ENCODE measurements around the gene OR2A25.
"Not testable (repeated sequence)": the region's sequence is repeated elsewhere in the genome, so short reads cannot be mapped to it uniquely, and the experiment has no call there.

OR2A25 gene

GRCh38 chr7:144032985-144033709 is 36.5 kb upstream of the OR2A25 start:
- no peaks in the 10 kb centered on the region for H3K79me2 ChIP-seq (ENCODE audit: control insufficient read depth, insufficient read depth, low read length, unreplicated experiment)
- no peaks in the 10 kb centered on the region for H3K36me3 ChIP-seq (ENCODE audit: insufficient read depth, low read length)
- H3K27me3 ChIP-seq (ENCODE audit: insufficient read depth, low read length), result no peaks in the 10 kb centered on the region
- H3K4me1 ChIP-seq (ENCODE audit: control insufficient read depth, insufficient read depth, low read length, unreplicated experiment), result peaks cover 12% of the 10 kb centered on the region
- H2AFZ ChIP-seq (ENCODE audit: low read length, unreplicated experiment), result no peak overlapping the region
- no peak overlapping the region for H3K27ac ChIP-seq (ENCODE audit: low read depth, low read length)
- H3K4me3 ChIP-seq (ENCODE audit: low read depth, low read length), result no peak overlapping the region

- Histone ChIP-seq H3K36me3 (ENCODE audit: insufficient read depth, low read length) (no peaks in the 10 kb centered on the region), H3K79me2 (ENCODE audit: control insufficient read depth, insufficient read depth, low read length, unreplicated experiment) (no peaks in the 10 kb centered on the region), H2AFZ (ENCODE audit: low read length, unreplicated experiment) (no peak overlapping the region), H3K27me3 (ENCODE audit: insufficient read depth, low read length) (no peaks in the 10 kb centered on the region), H3K4me3 (ENCODE audit: low read depth, low read length) (no peak overlapping the region), H3K4me1 (ENCODE audit: control insufficient read depth, insufficient read depth, low read length, unreplicated experiment) (peaks cover 11% of the 10 kb centered on the region), H3K27ac (ENCODE audit: low read depth, low read length) (no peak overlapping the region)
These were observed 34.2 kb upstream of the OR2A25 start for GRCh38 chr7:144035385-144035784.

DNA sequence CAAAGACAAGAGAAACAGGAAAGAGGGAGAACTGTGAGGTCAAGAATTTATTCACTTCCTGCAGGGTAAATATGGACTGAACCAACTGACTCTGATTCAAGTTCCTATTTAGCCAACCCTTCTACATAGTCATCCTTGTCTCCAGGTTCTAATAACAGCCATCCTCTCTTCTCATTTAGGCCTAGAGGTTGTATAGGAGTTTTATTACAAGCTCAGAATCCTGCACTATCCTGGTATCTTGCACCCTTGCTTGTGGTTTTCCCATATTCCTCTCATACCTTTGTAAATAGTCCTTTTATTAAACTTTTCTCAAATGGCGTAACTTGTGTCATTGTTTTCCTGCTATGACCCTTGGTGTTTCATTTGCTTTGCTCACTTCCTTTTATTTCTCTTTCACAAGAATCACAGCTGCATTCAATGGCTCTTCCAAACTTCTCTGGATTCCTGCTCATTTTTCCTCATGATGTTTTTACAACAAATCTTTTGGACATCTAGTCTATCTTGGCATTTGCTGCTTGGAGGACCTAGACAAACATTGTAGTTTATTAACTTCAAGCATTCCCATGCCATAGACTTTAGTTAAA is 33.2 kb upstream of the OR2A25 start:
- no peak overlapping the region for H3K27ac ChIP-seq (ENCODE audit: low read depth, low read length)

DNA sequence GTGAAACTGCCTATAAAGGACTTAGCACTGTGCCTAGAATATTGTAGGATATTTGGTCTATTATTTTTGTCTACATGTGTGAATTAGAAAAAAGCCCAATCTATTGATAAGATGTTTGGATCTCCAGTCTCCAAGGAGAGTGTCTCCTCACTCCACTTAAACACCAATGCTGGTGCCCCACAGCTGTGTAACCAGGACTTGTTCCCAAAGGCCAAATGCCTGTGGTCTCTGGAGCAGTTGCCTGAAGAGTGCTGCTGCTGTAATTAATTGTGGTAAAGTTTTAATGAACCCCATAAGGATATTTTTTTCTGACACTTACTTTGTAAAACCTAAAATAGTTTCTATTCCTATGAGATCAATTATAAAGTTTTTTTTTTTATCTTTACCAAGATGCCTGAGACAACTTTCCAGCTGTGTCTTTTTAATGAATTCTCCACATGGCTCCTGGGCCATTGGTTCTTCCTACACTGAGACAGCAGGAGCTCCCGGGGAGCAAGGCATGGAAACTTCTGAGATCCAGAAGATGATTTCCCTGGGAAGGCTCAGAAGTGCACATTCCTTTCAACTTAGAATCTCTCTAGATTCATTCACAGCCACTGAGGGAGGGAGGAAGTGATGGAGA is 32.1 kb upstream of the OR2A25 start:
- no peaks in the 10 kb centered on the region for H3K36me3 ChIP-seq (ENCODE audit: insufficient read depth, low read length)
- H3K27me3 ChIP-seq (ENCODE audit: insufficient read depth, low read length), result no peaks in the 10 kb centered on the region
- no peak overlapping the region for H2AFZ ChIP-seq (ENCODE audit: low read length, unreplicated experiment)
- peaks cover 5% of the 10 kb centered on the region for H3K4me1 ChIP-seq (ENCODE audit: control insufficient read depth, insufficient read depth, low read length, unreplicated experiment)
- no peaks in the 10 kb centered on the region for H3K79me2 ChIP-seq (ENCODE audit: control insufficient read depth, insufficient read depth, low read length, unreplicated experiment)
- no peak overlapping the region for H3K27ac ChIP-seq (ENCODE audit: low read depth, low read length)
- H3K4me3 ChIP-seq (ENCODE audit: low read depth, low read length), result no peak overlapping the region

More for the DNA sequence above, 33.2 kb upstream of the OR2A25 start:
- H3K4me3 ChIP-seq (ENCODE audit: low read depth, low read length), result no peak overlapping the region
- no peaks in the 10 kb centered on the region for H3K79me2 ChIP-seq (ENCODE audit: control insufficient read depth, insufficient read depth, low read length, unreplicated experiment)
- H3K4me1 ChIP-seq (ENCODE audit: control insufficient read depth, insufficient read depth, low read length, unreplicated experiment), result peaks cover 10% of the 10 kb centered on the region
- peak overlapping the region; percentile 72 for H2AFZ ChIP-seq (ENCODE audit: low read length, unreplicated experiment)
- H3K36me3 ChIP-seq (ENCODE audit: insufficient read depth, low read length), result no peaks in the 10 kb centered on the region
- H3K27me3 ChIP-seq (ENCODE audit: insufficient read depth, low read length), result no peaks in the 10 kb centered on the region

- no peaks in the 10 kb centered on the region for H3K36me3 ChIP-seq (ENCODE audit: insufficient read depth, low read length)
- H3K4me1 ChIP-seq (ENCODE audit: control insufficient read depth, insufficient read depth, low read length, unreplicated experiment), result peaks cover 5% of the 10 kb centered on the region
- H3K27ac ChIP-seq (ENCODE audit: low read depth, low read length), result no peak overlapping the region
- H3K79me2 ChIP-seq (ENCODE audit: control insufficient read depth, insufficient read depth, low read length, unreplicated experiment), result no peaks in the 10 kb centered on the region
- H2AFZ ChIP-seq (ENCODE audit: low read length, unreplicated experiment), result no peak overlapping the region
- H3K4me3 ChIP-seq (ENCODE audit: low read depth, low read length), result no peak overlapping the region
- no peaks in the 10 kb centered on the region for H3K27me3 ChIP-seq (ENCODE audit: insufficient read depth, low read length)
These were observed 30.7 kb upstream of the OR2A25 start for GRCh38 chr7:144038887-144039286.

DNA sequence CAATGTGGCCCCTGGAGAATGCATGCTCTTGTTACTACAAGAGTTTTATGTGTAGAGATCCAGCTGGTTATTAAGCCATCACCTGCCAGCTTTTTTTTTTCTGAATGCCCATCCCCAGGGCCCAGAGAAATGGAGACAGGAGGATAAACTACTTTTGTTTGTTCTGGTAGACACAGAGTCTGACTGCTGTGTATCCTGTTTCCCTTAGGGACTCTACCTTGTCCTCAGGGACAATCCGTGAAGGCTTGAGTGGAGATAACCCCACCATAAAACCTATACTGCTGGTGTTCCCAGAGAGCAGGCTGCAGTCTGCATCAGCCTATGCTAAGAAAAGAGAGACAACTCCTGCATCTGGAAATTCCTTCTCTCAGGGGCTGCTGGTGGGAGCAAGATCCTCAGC is 21.0 kb upstream of the OR2A25 start, which contains the start of gene OR2A5:
Gene OR2A5 (plus strand): TSS at position 301 of the 400 bp plus-strand sequence. CDS start 1,454 bp downstream, outside the sequence.
- H3K4me1 ChIP-seq (ENCODE audit: control insufficient read depth, insufficient read depth, low read length, unreplicated experiment), result no peaks in the 10 kb centered on the region
- no peaks in the 10 kb centered on the region for H3K36me3 ChIP-seq (ENCODE audit: insufficient read depth, low read length)

GRCh38 chr7:144049491-144049890 is 20.1 kb upstream of the OR2A25 start:
- no peak overlapping the region for H3K27ac ChIP-seq (ENCODE audit: low read depth, low read length)
- H3K36me3 ChIP-seq (ENCODE audit: insufficient read depth, low read length), result no peaks in the 10 kb centered on the region
- H3K27me3 ChIP-seq (ENCODE audit: insufficient read depth, low read length), result peaks cover 11% of the 10 kb centered on the region
- H3K4me3 ChIP-seq (ENCODE audit: low read depth, low read length), result no peak overlapping the region
- no peaks in the 10 kb centered on the region for H3K79me2 ChIP-seq (ENCODE audit: control insufficient read depth, insufficient read depth, low read length, unreplicated experiment)
- H2AFZ ChIP-seq (ENCODE audit: low read length, unreplicated experiment), result no peak overlapping the region
- no peaks in the 10 kb centered on the region for H3K4me1 ChIP-seq (ENCODE audit: control insufficient read depth, insufficient read depth, low read length, unreplicated experiment)

More for the DNA sequence above, 21.0 kb upstream of the OR2A25 start, which contains the start of gene OR2A5:
- H3K79me2 ChIP-seq (ENCODE audit: control insufficient read depth, insufficient read depth, low read length, unreplicated experiment), result no peaks in the 10 kb centered on the region
- peaks cover 11% of the 10 kb centered on the region for H3K27me3 ChIP-seq (ENCODE audit: insufficient read depth, low read length)
- H2AFZ ChIP-seq (ENCODE audit: low read length, unreplicated experiment), result no peak within 1 kb of the TSS
- H3K27ac ChIP-seq (ENCODE audit: low read depth, low read length), result no peak within 1 kb of the TSS
- H3K4me3 ChIP-seq (ENCODE audit: low read depth, low read length), result no peak within 1 kb of the TSS

DNA sequence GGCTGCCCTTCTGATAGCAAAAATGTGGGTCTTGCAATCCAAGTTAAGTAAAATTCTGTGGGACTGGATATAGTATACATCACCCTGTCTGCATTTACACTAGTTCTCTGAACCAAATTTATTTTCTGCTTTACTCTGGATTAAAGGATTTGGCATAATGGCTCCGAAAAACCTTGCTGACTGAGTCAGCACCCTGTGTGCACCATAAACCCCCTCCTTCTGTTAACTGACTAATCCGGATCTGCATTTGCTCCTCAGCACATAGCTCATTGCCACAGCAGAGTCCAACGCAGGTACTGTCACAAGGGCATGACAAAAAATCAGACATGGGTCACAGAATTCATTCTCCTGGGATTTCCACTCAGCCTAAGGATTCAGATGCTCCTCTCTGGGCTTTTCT is 19.5 kb upstream of the OR2A25 start:
- no peaks in the 10 kb centered on the region for H3K4me1 ChIP-seq (ENCODE audit: control insufficient read depth, insufficient read depth, low read length, unreplicated experiment)
- H3K27ac ChIP-seq (ENCODE audit: low read depth, low read length), result no peak overlapping the region
- H2AFZ ChIP-seq (ENCODE audit: low read length, unreplicated experiment), result no peak overlapping the region
- no peaks in the 10 kb centered on the region for H3K79me2 ChIP-seq (ENCODE audit: control insufficient read depth, insufficient read depth, low read length, unreplicated experiment)
- H3K27me3 ChIP-seq (ENCODE audit: insufficient read depth, low read length), result peaks cover 11% of the 10 kb centered on the region
- no peak overlapping the region for H3K4me3 ChIP-seq (ENCODE audit: low read depth, low read length)
- H3K36me3 ChIP-seq (ENCODE audit: insufficient read depth, low read length), result no peaks in the 10 kb centered on the region

DNA sequence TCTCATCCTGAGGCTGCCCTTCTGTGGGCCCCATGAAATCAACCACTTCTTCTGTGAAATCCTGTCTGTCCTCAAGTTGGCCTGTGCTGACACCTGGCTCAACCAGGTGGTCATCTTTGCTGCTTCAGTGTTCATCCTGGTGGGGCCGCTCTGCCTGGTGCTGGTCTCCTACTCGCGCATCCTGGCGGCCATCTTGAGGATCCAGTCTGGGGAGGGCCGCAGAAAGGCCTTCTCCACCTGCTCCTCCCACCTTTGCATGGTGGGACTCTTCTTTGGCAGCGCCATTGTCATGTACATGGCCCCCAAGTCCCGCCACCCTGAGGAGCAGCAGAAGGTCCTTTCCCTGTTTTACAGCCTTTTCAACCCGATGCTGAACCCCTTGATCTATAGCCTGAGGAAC is 18.7 kb upstream of the OR2A25 start:
- H2AFZ ChIP-seq (ENCODE audit: low read length, unreplicated experiment); H3K36me3 ChIP-seq (ENCODE audit: insufficient read depth, low read length); H3K4me3 ChIP-seq (ENCODE audit: low read depth, low read length); H3K79me2 ChIP-seq (ENCODE audit: control insufficient read depth, insufficient read depth, low read length, unreplicated experiment); H3K4me1 ChIP-seq (ENCODE audit: control insufficient read depth, insufficient read depth, low read length, unreplicated experiment); H3K27ac ChIP-seq (ENCODE audit: low read depth, low read length): not testable (repeated sequence)
- peaks cover 11% of the 10 kb centered on the region for H3K27me3 ChIP-seq (ENCODE audit: insufficient read depth, low read length)

- Histone ChIP-seq H3K27me3 (ENCODE audit: insufficient read depth, low read length) (no peaks in the 10 kb centered on the region), H2AFZ (ENCODE audit: low read length, unreplicated experiment) (no peak overlapping the region), H3K36me3 (ENCODE audit: insufficient read depth, low read length) (no peaks in the 10 kb centered on the region), H3K27ac (ENCODE audit: low read depth, low read length) (no peak overlapping the region), H3K79me2 (ENCODE audit: control insufficient read depth, insufficient read depth, low read length, unreplicated experiment) (no peaks in the 10 kb centered on the region), H3K4me3 (ENCODE audit: low read depth, low read length) (no peak overlapping the region), H3K4me1 (ENCODE audit: control insufficient read depth, insufficient read depth, low read length, unreplicated experiment) (no peaks in the 10 kb centered on the region)
These were observed 11.7 kb upstream of the OR2A25 start for GRCh38 chr7:144057954-144058353.

DNA sequence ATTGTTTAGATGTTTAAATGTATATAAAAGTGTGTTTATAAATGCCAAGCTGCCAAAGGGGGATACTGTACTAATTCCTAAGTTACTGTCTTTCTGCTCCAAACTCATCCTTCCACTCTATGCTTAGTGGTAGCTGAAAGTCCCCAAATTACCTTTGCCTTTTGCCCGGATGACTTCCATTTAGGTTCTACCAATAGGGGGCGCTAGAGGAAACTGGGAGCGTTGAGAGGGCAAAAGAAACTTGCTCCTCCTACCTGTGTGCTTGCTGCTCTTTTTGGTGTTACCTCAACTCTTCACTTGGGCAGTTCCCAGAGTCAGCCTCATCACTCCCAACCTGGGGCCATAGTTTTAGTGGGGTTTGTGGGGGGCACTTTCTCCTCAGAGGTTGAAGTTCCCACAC is 5.9 kb upstream of the OR2A25 start:
- Histone ChIP-seq H2AFZ (ENCODE audit: low read length, unreplicated experiment) (no peak overlapping the region), H3K4me3 (ENCODE audit: low read depth, low read length) (no peak overlapping the region), H3K27ac (ENCODE audit: low read depth, low read length) (no peak overlapping the region), H3K36me3 (ENCODE audit: insufficient read depth, low read length) (no peaks in the 10 kb centered on the region), H3K79me2 (ENCODE audit: control insufficient read depth, insufficient read depth, low read length, unreplicated experiment) (no peaks in the 10 kb centered on the region), H3K27me3 (ENCODE audit: insufficient read depth, low read length) (peaks cover 6% of the 10 kb centered on the region; the same call in 1 of the 2 replicates), H3K4me1 (ENCODE audit: control insufficient read depth, insufficient read depth, low read length, unreplicated experiment) (no peaks in the 10 kb centered on the region)

Measured in ACC112 (cell line).